GM12891 (cell line): Measurements from ENCODE around the gene PTPRN2.

Source experiments
- PAX5 ChIP-seq: IDR thresholded peaks from 2 replicates; pipeline ENCODE4 v1.6.1; 2011; ENCODE audit warnings: low read length, moderate library complexity, mild to moderate bottlenecking; ENCODE audit not compliant: insufficient read depth, severe bottlenecking
- POLR2A ChIP-seq: IDR thresholded peaks from 2 replicates; pipeline ENCODE4 v1.6.1; 2011; ENCODE audit warnings: low read depth, low read length, control low read depth
- POLR2AphosphoS5 ChIP-seq: IDR thresholded peaks from 2 replicates; pipeline ENCODE4 v1.6.1; 2011; ENCODE audit warnings: low read depth, low read length, control low read depth
- TAF1 ChIP-seq: IDR thresholded peaks from 2 replicates; pipeline ENCODE4 v1.6.1; 2011; ENCODE audit warnings: low read depth, low read length, control low read depth

- TF ChIP-seq POLR2A (no peak), POLR2AphosphoS5 (no peak), TAF1 (no peak), PAX5 (no peak)
Observed at GRCh38 chr7:157709531-157710251, 877.9 kb downstream of the PTPRN2 start.
